Renal cortical epithelial cell (primary cell): ENCODE measurements around the gene FBXW4. TPM values are rescaled to one million over a fixed set of nuclear protein-coding genes. Genes with fewer than 3 reads are reported as not detected.
"Not testable (repeated sequence)": the region's sequence is repeated elsewhere in the genome, so short reads cannot be mapped to it uniquely, and the experiment has no call there.

Source experiments
- DNase-seq: peaks from one replicate; pipeline ENCODE4 v3.0.0-alpha.2; 2011; ENCODE audit warnings: low read depth
- total RNA-seq: library from RNA; depleted of rRNA; stranded (reverse); fragments of >200 nt; gene quantifications from 2 replicates; pipeline ENCODE4 v1.2.3, GENCODE V29; 2014

The FBXW4 gene
- total RNA-seq, 1 donor from 2014 or later: 43.2 TPM

GRCh38 chr10:101653536-101653935, 41.4 kb downstream of the FBXW4 start:
- no peak for DNase-seq

- no peak for DNase-seq
Observed at GRCh38 chr10:101651336-101651735, 43.6 kb downstream of the FBXW4 start.

- no peak for DNase-seq
Observed at GRCh38 chr10:101650863-101651262, 44.1 kb downstream of the FBXW4 start.

GRCh38 chr10:101649525-101650085, 45.4 kb downstream of the FBXW4 start:
- DNase-seq: no peak

- DNase-seq: no peak
Observed at GRCh38 chr10:101647255-101647654, 47.7 kb downstream of the FBXW4 start.

- no peak for DNase-seq
Observed at GRCh38 chr10:101646364-101646763, 48.6 kb downstream of the FBXW4 start.

- DNase-seq: no peak
Observed at GRCh38 chr10:101645659-101646058, 49.3 kb downstream of the FBXW4 start.

- DNase-seq: no peak
Observed at GRCh38 chr10:101644002-101644401, 51.0 kb downstream of the FBXW4 start.

- no peak for DNase-seq
Observed at GRCh38 chr10:101643546-101643945, 51.4 kb downstream of the FBXW4 start.

GRCh38 chr10:101639141-101639900, 55.6 kb downstream of the FBXW4 start:
- DNase-seq: no peak

GRCh38 chr10:101633510-101633909, 61.5 kb downstream of the FBXW4 start:
- not testable (repeated sequence) for DNase-seq

GRCh38 chr10:101631821-101632475, 63.0 kb downstream of the FBXW4 start:
- no peak for DNase-seq

GRCh38 chr10:101630633-101630920, 64.4 kb downstream of the FBXW4 start:
- DNase-seq: no peak

GRCh38 chr10:101629837-101630632, 64.9 kb downstream of the FBXW4 start:
- DNase-seq: no peak

GRCh38 chr10:101625821-101626412, 69.1 kb downstream of the FBXW4 start:
- DNase-seq: no peak

GRCh38 chr10:101624526-101625102, 70.4 kb downstream of the FBXW4 start:
- no peak for DNase-seq

GRCh38 chr10:101623528-101623927, 71.4 kb downstream of the FBXW4 start:
- DNase-seq: no peak

GRCh38 chr10:101619983-101620382, 75.0 kb downstream of the FBXW4 start:
- DNase-seq: no peak

- DNase-seq: no peak
Observed at GRCh38 chr10:101618871-101619270, 76.1 kb downstream of the FBXW4 start.

- DNase-seq: no peak
Observed at GRCh38 chr10:101617824-101618568, 77.0 kb downstream of the FBXW4 start.
